ENCODE data around the gene CCDC197.

The CCDC197 gene

DNA sequence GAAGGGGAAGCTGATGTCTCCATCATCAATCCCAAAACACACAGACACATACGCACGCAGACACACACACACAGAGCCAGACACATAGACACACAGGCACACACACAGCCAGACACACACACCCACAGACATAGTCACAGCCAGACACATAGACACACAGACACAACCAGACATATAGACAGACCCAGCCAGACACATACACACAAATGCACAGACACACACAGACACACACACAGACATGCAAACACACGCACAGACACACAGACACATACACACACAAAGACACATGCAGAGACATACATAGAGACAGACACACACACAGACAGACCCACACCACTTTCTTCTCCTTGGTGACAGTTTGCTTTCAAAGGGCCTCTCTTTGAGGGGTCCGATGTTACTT is 6.3 kb downstream of the CCDC197 start:
- Histone ChIP-seq H3K4me1 (ENCODE audit: control insufficient read depth, insufficient read depth, low read length, poor library complexity, severe bottlenecking) (no peaks in the 10 kb centered on the region), H3K36me3 (ENCODE audit: control insufficient read depth, insufficient read depth, low read length) (no peaks in the 10 kb centered on the region), H3K27ac (ENCODE audit: low read depth, low read length, severe bottlenecking) (no peak overlapping the region), H3K4me3 (ENCODE audit: extremely low read depth, insufficient read depth, low read length, poor library complexity, severe bottlenecking) (no peak overlapping the region), H3K9me3 (ENCODE audit: control insufficient read depth, low read length) (no peaks in the 10 kb centered on the region)
- 80 to 90% methylated on average over 3 to 4 of the region's 4 CpGs for WGBS, 2 experiments (ENCODE audit: insufficient coverage in 2 of 2)

DNA sequence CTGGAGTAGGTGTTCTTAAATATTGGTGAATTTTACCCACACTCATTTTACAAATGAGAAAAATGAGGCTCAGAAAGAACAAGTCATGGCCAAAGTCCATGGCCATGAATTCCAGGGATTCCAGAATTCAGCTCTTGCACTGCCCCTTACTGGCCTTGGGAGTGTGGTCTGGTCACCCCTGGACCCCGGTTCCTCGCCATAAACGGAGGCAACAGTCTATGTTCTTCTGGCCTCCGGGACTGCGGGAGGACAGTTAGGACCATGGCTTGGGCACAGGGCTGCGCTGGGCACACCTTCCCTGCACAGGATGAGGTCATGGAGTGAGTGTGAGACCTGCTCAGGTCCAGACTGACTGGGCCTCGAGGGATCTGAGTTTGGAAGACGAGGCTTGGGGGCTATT is 6.9 kb downstream of the CCDC197 start:
- no peak overlapping the region for H3K4me3 ChIP-seq (ENCODE audit: extremely low read depth, insufficient read depth, low read length, poor library complexity, severe bottlenecking)
- no peaks in the 10 kb centered on the region for H3K36me3 ChIP-seq (ENCODE audit: control insufficient read depth, insufficient read depth, low read length)
- H3K9me3 ChIP-seq (ENCODE audit: control insufficient read depth, low read length), result no peaks in the 10 kb centered on the region
- H3K27ac ChIP-seq (ENCODE audit: low read depth, low read length, severe bottlenecking), result no peak overlapping the region
- no peaks in the 10 kb centered on the region for H3K4me1 ChIP-seq (ENCODE audit: control insufficient read depth, insufficient read depth, low read length, poor library complexity, severe bottlenecking)
- 92 to 95% methylated on average over 6 to 8 of the region's 8 CpGs for WGBS, 2 experiments (ENCODE audit: insufficient coverage in 2 of 2)

DNA sequence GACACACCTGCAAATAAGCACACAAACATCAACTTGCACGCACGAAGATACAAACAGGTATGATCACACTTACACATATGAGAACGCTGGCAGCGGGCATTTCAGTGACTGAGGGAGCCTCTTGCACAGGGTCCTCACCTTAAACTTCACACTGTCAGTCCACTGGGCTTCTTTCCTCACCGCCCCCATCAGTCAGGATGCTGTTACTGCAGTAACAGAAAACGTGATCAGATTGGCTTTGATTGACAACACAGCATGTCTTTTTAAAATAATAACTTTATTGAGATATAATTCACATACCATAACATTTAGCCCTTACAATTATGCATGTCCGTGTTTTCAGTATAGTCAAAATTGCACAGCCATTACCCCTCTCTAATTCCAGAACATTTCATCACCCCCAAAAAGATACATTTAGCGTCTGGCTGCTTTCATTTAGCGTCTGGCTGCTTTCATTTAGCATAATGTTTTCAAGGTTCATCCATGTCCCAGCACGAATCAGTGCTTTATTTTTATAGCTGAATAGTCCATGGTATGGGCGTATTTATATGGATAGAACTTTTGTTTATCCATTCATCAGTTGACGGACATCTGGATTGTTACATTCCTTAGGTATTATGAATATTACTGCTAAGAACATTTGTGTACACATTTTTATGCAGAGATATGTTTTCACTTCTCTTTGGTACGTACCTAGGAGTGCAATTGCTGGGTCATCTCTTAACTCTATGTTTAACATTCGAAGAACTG is 8.4 kb downstream of the CCDC197 start:
- no peak overlapping the region for H3K27ac ChIP-seq (ENCODE audit: low read depth, low read length, severe bottlenecking)
- H3K4me1 ChIP-seq (ENCODE audit: control insufficient read depth, insufficient read depth, low read length, poor library complexity, severe bottlenecking), result peaks cover 3% of the 10 kb centered on the region
- no peaks in the 10 kb centered on the region for H3K9me3 ChIP-seq (ENCODE audit: control insufficient read depth, low read length)
- no peaks in the 10 kb centered on the region for H3K36me3 ChIP-seq (ENCODE audit: control insufficient read depth, insufficient read depth, low read length)
- no peak overlapping the region for H3K4me3 ChIP-seq (ENCODE audit: extremely low read depth, insufficient read depth, low read length, poor library complexity, severe bottlenecking)
- 53 to 56% methylated on average over 6 to 12 of the region's 14 CpGs for WGBS, 2 experiments (ENCODE audit: insufficient coverage in 2 of 2)

DNA sequence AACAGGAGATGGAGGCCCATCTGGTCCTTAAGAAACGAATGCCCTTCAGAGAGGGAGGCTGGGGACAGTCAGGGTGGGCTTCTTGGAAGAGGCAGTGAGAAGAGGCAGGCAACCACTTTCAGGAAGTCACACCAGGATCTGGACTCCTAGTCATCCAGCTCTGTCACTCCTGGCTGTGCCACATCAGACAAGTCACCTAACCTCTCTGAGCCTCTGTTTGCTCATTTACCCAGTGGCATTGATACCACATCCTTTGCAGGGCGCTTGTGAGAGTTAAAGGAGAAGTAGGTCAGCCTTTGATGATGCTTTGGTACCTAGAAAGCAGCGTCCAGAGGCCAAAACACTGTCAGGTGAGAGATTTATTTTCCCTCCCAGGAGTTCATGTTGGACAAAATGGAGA is 11.1 kb downstream of the CCDC197 start:
- WGBS, 2 experiments (ENCODE audit: insufficient coverage in 2 of 2), result 86 to 89% methylated on average over 2 of the region's 3 CpGs
- Histone ChIP-seq H3K9me3 (ENCODE audit: control insufficient read depth, low read length) (no peaks in the 10 kb centered on the region), H3K4me3 (ENCODE audit: extremely low read depth, insufficient read depth, low read length, poor library complexity, severe bottlenecking) (no peak overlapping the region), H3K36me3 (ENCODE audit: control insufficient read depth, insufficient read depth, low read length) (no peaks in the 10 kb centered on the region), H3K27ac (ENCODE audit: low read depth, low read length, severe bottlenecking) (no peak overlapping the region), H3K4me1 (ENCODE audit: control insufficient read depth, insufficient read depth, low read length, poor library complexity, severe bottlenecking) (peaks cover 8% of the 10 kb centered on the region)

DNA sequence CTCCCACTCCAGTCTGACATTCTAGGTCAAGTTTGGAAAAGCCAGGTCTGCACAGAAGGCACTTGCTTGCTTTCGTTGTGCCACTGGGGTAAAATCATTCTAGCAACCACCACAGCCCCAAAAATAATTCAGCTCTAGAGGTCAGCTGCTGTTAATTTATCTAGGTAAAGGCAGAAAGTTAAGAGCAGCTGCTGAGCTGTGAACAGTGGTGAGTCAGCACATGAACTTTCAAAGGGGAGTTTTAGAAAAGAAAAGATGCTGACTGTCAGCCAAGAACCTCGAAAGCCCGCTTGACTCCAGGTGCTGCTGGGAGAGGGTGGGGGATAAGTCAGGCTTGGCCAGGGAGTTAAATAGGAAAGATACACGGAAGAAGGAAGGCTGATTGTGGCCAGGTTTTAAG is 12.7 kb downstream of the CCDC197 start:
- Histone ChIP-seq H3K4me3 (ENCODE audit: extremely low read depth, insufficient read depth, low read length, poor library complexity, severe bottlenecking) (no peak overlapping the region), H3K36me3 (ENCODE audit: control insufficient read depth, insufficient read depth, low read length) (no peaks in the 10 kb centered on the region), H3K4me1 (ENCODE audit: control insufficient read depth, insufficient read depth, low read length, poor library complexity, severe bottlenecking) (peaks cover 8% of the 10 kb centered on the region), H3K27ac (ENCODE audit: low read depth, low read length, severe bottlenecking) (no peak overlapping the region), H3K9me3 (ENCODE audit: control insufficient read depth, low read length) (no peaks in the 10 kb centered on the region)
- 49 to 61% methylated on average over 3 of the region's 4 CpGs for WGBS, 2 experiments (ENCODE audit: insufficient coverage in 2 of 2)

DNA sequence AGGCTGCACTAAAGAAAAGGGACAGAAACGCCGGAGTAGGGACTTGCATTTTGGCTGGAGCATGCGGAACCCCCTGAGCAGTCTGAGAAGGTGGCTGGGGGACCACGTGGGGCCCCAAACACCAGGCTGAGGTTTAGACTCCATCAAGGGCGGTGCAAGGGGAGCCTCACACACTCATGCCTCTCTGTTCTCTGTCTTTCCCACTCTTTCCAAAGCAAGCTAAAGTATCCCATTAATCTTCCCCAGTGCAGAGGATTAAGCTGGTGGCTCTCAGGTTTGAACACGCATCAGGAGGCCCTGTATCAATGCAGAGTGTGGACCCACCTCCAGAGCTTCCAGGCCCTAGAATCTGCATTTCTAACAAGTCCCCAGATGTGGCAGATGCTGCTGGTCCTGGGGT is 13.5 kb downstream of the CCDC197 start:
- H3K27ac ChIP-seq (ENCODE audit: low read depth, low read length, severe bottlenecking), result no peak overlapping the region
- H3K9me3 ChIP-seq (ENCODE audit: control insufficient read depth, low read length), result no peaks in the 10 kb centered on the region
- H3K36me3 ChIP-seq (ENCODE audit: control insufficient read depth, insufficient read depth, low read length), result no peaks in the 10 kb centered on the region
- H3K4me1 ChIP-seq (ENCODE audit: control insufficient read depth, insufficient read depth, low read length, poor library complexity, severe bottlenecking), result peaks cover 8% of the 10 kb centered on the region
- WGBS, 2 experiments (ENCODE audit: insufficient coverage in 2 of 2), result 81 to 92% methylated on average over 5 to 6 of the region's 6 CpGs
- no peak overlapping the region for H3K4me3 ChIP-seq (ENCODE audit: extremely low read depth, insufficient read depth, low read length, poor library complexity, severe bottlenecking)

DNA sequence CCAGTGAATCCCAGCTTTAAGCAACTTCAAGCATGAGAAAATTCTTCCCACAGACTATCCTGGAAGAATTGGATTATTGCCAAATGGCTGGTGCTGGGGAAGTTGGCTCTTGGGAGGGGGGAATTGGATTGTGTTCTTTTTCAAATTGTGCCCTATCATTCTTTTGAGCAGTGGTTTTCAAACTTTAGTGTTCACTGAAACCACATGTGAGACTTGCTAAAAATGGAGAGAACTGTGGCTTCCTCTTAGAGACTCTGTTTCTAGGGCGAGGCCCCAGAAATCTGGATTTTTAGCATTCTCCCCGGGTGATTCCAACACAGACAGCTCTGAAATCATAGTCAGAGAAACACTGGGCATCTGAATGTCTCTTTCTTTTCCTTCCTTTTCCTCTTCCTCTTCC is 14.7 kb downstream of the CCDC197 start:
- no peak overlapping the region for H3K27ac ChIP-seq (ENCODE audit: low read depth, low read length, severe bottlenecking)
- no peaks in the 10 kb centered on the region for H3K9me3 ChIP-seq (ENCODE audit: control insufficient read depth, low read length)
- peaks cover 8% of the 10 kb centered on the region for H3K4me1 ChIP-seq (ENCODE audit: control insufficient read depth, insufficient read depth, low read length, poor library complexity, severe bottlenecking)
- WGBS, 2 experiments (ENCODE audit: insufficient coverage in 2 of 2), result 85 to 87% methylated on average over 2 of the region's 2 CpGs
- H3K36me3 ChIP-seq (ENCODE audit: control insufficient read depth, insufficient read depth, low read length), result no peaks in the 10 kb centered on the region
- H3K4me3 ChIP-seq (ENCODE audit: extremely low read depth, insufficient read depth, low read length, poor library complexity, severe bottlenecking), result no peak overlapping the region

DNA sequence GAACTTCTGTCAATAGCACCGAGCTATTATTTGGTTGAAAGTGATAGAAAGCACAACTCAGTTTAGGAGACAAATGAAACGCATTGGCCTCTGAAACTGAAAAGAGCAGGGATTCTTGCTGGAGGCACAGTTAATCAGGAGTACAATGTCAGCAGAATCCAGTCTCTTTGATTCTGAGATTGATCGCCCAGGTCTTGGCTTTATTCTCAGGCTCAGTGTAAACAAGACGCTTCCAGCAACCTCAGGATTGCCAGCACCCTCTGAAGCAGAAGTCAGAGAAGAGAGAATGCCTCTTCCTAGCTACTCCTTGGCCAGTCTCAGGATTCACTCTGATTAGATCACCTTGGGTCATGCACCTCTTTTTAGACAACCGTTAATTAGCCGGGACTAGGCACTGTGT is 17.3 kb downstream of the CCDC197 start:
- 85 to 89% methylated on average over 6 of the region's 6 CpGs for WGBS, 2 experiments (ENCODE audit: insufficient coverage in 2 of 2)
- Histone ChIP-seq H3K27ac (ENCODE audit: low read depth, low read length, severe bottlenecking) (no peak overlapping the region), H3K4me3 (ENCODE audit: extremely low read depth, insufficient read depth, low read length, poor library complexity, severe bottlenecking) (no peak overlapping the region), H3K9me3 (ENCODE audit: control insufficient read depth, low read length) (no peaks in the 10 kb centered on the region), H3K4me1 (ENCODE audit: control insufficient read depth, insufficient read depth, low read length, poor library complexity, severe bottlenecking) (peaks cover 8% of the 10 kb centered on the region), H3K36me3 (ENCODE audit: control insufficient read depth, insufficient read depth, low read length) (no peaks in the 10 kb centered on the region)

DNA sequence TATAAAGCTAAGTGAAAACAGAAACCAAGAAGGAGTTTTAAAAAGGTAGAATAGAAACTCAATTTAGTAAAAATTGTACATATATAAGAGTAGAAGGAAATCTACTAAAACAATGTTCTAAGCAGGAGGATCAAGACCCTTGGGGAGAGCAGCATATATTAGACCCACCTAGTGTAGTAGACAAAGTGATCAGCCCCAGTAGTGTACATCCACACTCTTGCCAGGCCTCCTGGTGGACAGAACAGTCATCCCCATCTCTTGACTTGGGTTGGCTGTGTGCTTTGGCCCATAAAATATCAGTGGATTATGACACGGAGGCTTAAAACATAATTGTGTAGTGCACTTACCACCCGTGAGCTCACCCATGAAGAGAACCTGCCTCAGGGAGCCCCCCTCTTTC is 18.1 kb downstream of the CCDC197 start:
- Histone ChIP-seq H3K4me1 (ENCODE audit: control insufficient read depth, insufficient read depth, low read length, poor library complexity, severe bottlenecking) (peaks cover 5% of the 10 kb centered on the region), H3K27ac (ENCODE audit: low read depth, low read length, severe bottlenecking) (no peak overlapping the region), H3K36me3 (ENCODE audit: control insufficient read depth, insufficient read depth, low read length) (no peaks in the 10 kb centered on the region), H3K4me3 (ENCODE audit: extremely low read depth, insufficient read depth, low read length, poor library complexity, severe bottlenecking) (no peak overlapping the region), H3K9me3 (ENCODE audit: control insufficient read depth, low read length) (no peaks in the 10 kb centered on the region)
- 94% methylated on average over 2 of the region's 2 CpGs for WGBS, 2 experiments (ENCODE audit: insufficient coverage in 2 of 2)

DNA sequence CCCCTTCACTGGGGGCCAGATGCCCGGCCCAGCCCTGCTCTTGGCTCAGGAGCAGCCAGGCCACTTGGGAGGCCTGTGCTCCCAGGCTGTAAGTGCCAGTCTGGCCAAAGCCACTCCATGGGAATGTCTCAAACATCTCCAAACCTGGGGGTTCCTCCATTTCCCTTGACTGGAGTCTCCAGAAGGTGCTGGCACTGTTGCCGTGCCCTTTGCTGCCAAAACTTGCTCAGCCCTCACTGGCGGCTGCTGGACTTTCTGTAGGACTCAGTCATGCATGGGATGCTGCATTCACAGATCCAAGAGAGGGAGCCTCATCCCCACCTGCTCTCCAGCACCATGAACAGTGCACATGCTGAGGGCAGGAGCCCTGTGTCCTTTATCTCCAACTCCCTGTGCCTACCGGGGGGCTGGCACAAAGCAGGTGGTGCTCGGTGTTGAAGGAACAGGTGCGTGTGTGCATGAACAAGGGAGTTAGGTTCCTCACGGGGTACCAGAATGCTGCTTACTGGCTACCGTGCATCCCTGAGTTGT is 19.4 kb downstream of the CCDC197 start:
- Histone ChIP-seq H3K27ac (ENCODE audit: low read depth, low read length, severe bottlenecking) (no peak overlapping the region), H3K4me1 (ENCODE audit: control insufficient read depth, insufficient read depth, low read length, poor library complexity, severe bottlenecking) (peaks cover 2% of the 10 kb centered on the region), H3K4me3 (ENCODE audit: extremely low read depth, insufficient read depth, low read length, poor library complexity, severe bottlenecking) (no peak overlapping the region), H3K36me3 (ENCODE audit: control insufficient read depth, insufficient read depth, low read length) (no peaks in the 10 kb centered on the region), H3K9me3 (ENCODE audit: control insufficient read depth, low read length) (no peaks in the 10 kb centered on the region)
- 88 to 90% methylated on average over 7 to 8 of the region's 8 CpGs for WGBS, 2 experiments (ENCODE audit: insufficient coverage in 2 of 2)

DNA sequence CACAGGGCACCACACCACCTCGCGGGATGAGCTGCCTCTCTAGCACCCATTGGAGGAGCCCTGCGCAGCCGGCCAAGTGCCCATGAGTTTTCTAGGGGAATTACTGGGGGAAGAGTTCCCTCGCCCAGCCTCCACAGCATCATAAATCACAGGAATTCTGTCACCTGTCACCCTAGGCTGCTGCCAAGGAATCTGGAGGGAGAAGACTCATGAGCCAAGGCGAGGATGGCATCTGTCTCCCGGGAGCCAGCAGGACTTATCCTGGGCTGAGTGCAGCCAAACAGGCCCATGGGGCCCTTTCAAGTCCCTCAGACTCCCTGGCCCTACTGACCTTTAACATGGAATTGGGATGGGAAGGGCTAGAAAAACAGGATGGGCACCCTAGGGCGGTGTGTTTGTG is 21.2 kb downstream of the CCDC197 start:
- 93% methylated on average over 4 to 5 of the region's 8 CpGs for WGBS, 2 experiments (ENCODE audit: insufficient coverage in 2 of 2)
- Histone ChIP-seq H3K4me3 (ENCODE audit: extremely low read depth, insufficient read depth, low read length, poor library complexity, severe bottlenecking) (no peak overlapping the region), H3K27ac (ENCODE audit: low read depth, low read length, severe bottlenecking) (no peak overlapping the region)

More for the DNA sequence above, 21.2 kb downstream of the CCDC197 start:
- Histone ChIP-seq H3K36me3 (ENCODE audit: control insufficient read depth, insufficient read depth, low read length) (no peaks in the 10 kb centered on the region), H3K4me1 (ENCODE audit: control insufficient read depth, insufficient read depth, low read length, poor library complexity, severe bottlenecking) (no peaks in the 10 kb centered on the region), H3K9me3 (ENCODE audit: control insufficient read depth, low read length) (no peaks in the 10 kb centered on the region)

All from mesodermal cell (in vitro differentiated cells).